ENCODE data around the gene PRRT4.
A peak's percentile ranks its signal among the peaks of the same experiment; 100 is the strongest.

Gene PRRT4

DNA sequence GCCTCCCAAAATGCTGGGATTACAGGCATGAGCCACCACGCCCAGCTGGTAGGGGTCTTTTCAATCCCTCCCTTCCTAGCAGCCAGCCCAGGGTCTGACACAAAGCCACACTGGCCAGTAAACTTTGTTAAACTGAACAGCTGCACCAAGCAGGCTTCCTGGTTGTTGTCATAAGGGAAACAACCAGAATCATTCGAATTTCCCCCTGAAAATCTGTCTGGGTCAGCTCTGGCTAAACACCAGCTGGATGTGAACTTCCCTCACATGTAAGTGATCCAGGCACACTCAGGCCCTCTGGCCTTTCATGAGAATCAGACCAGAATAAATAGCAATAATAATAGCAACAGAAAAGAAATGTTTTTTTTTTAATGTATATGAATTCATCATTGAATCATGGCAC lies 40.9 kb upstream of the PRRT4 start:
- no peak for DNase-seq
- H3K27me3 Mint-ChIP-seq, result no peaks in the 10 kb centered on the region
- peaks cover 30% of the 10 kb centered on the region for H3K4me1 Mint-ChIP-seq (ENCODE audit: low read depth)
- H3K36me3 Mint-ChIP-seq (ENCODE audit: low read depth), result peaks cover 72% of the 10 kb centered on the region
- no peaks in the 10 kb centered on the region for H3K9me3 Mint-ChIP-seq
- peak overlapping the region; percentile 83 for H3K27ac Mint-ChIP-seq
- no peak overlapping the region for H3K4me3 Mint-ChIP-seq

- Mint-ChIP-seq H3K27me3 (no peaks in the 10 kb centered on the region), H3K9me3 (no peaks in the 10 kb centered on the region), H3K4me1 (ENCODE audit: low read depth) (peaks cover 25% of the 10 kb centered on the region), H3K27ac (peak overlapping the region; percentile 18), H3K4me3 (no peak overlapping the region), H3K36me3 (ENCODE audit: low read depth) (peaks cover 89% of the 10 kb centered on the region)
- no peak for DNase-seq
These were observed 39.1 kb upstream of the PRRT4 start for GRCh38 chr7:128400566-128400965.

DNA sequence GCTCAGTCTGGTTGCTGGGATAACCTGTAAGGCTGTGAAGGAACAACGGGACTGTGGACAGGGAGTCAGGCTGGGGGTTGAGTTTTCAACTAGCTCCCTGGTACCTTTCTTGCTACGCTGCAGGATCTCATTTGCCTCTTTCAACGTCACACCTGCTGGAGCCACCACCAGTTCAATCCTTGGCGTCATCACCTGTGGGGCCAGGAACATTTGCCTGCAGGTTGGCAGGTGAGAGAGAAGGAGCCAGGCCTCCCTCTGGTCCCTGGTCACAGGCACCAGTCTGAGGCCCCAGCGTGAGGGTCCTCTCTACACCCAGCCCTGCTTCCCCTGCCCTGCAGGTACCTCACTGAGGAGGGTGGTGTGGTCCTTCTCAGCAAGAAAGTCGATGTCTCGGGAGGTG lies 38.5 kb upstream of the PRRT4 start:
- Mint-ChIP-seq H3K36me3 (ENCODE audit: low read depth) (peaks cover 94% of the 10 kb centered on the region), H3K27me3 (no peaks in the 10 kb centered on the region), H3K27ac (no peak overlapping the region), H3K4me3 (no peak overlapping the region), H3K4me1 (ENCODE audit: low read depth) (peaks cover 25% of the 10 kb centered on the region), H3K9me3 (no peaks in the 10 kb centered on the region)
- no peak for DNase-seq

- Mint-ChIP-seq H3K27me3 (no peaks in the 10 kb centered on the region), H3K4me3 (no peak overlapping the region), H3K9me3 (no peaks in the 10 kb centered on the region), H3K27ac (no peak overlapping the region), H3K36me3 (ENCODE audit: low read depth) (peaks cover 98% of the 10 kb centered on the region), H3K4me1 (ENCODE audit: low read depth) (peaks cover 13% of the 10 kb centered on the region)
- DNase-seq, result no peak
These were observed 37.3 kb upstream of the PRRT4 start for GRCh38 chr7:128398841-128399135.

GRCh38 chr7:128398016-128398840 lies 36.7 kb upstream of the PRRT4 start:
- no peak overlapping the region for H3K4me3 Mint-ChIP-seq
- peaks cover 94% of the 10 kb centered on the region for H3K36me3 Mint-ChIP-seq (ENCODE audit: low read depth)
- peaks cover 9% of the 10 kb centered on the region for H3K4me1 Mint-ChIP-seq (ENCODE audit: low read depth)
- no peaks in the 10 kb centered on the region for H3K9me3 Mint-ChIP-seq
- DNase-seq, result peak; percentile 61
- no peaks in the 10 kb centered on the region for H3K27me3 Mint-ChIP-seq
- no peak overlapping the region for H3K27ac Mint-ChIP-seq

- H3K4me1 Mint-ChIP-seq (ENCODE audit: low read depth), result peaks cover 2% of the 10 kb centered on the region
- no peak overlapping the region for H3K4me3 Mint-ChIP-seq
- no peaks in the 10 kb centered on the region for H3K9me3 Mint-ChIP-seq
- H3K27me3 Mint-ChIP-seq, result no peaks in the 10 kb centered on the region
- H3K36me3 Mint-ChIP-seq (ENCODE audit: low read depth), result peaks cover 90% of the 10 kb centered on the region
- H3K27ac Mint-ChIP-seq, result no peak overlapping the region
- DNase-seq, result no peak
These were observed 34.9 kb upstream of the PRRT4 start for GRCh38 chr7:128396357-128396756.

DNA sequence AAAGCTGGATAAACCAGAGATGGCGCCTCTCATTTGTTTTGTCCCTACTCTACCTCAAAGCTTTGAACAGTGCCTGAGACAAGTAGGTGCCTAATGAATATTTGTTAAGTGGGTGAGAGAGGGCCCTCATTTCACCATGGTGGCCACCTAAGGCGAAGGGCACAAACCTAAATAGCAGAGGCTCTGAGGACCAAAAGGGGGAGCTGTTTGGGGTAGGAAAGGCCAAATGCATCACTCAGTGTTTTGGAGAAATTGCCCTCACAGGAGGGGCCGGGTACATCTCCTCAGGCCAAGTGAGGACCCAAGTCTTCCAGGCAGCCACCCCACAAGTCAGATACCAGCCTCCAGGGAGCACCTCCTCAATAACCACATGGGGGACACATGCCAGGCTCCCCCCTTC lies 34.3 kb upstream of the PRRT4 start:
- Mint-ChIP-seq H3K9me3 (no peaks in the 10 kb centered on the region), H3K27ac (no peak overlapping the region), H3K27me3 (no peaks in the 10 kb centered on the region), H3K4me3 (no peak overlapping the region), H3K36me3 (ENCODE audit: low read depth) (peaks cover 84% of the 10 kb centered on the region), H3K4me1 (ENCODE audit: low read depth) (no peaks in the 10 kb centered on the region)
- no peak for DNase-seq

GRCh38 chr7:128394904-128395496 lies 33.5 kb upstream of the PRRT4 start:
- Mint-ChIP-seq H3K9me3 (no peaks in the 10 kb centered on the region), H3K27me3 (no peaks in the 10 kb centered on the region), H3K4me3 (no peak overlapping the region), H3K36me3 (ENCODE audit: low read depth) (peaks cover 76% of the 10 kb centered on the region), H3K27ac (no peak overlapping the region), H3K4me1 (ENCODE audit: low read depth) (no peaks in the 10 kb centered on the region)
- no peak for DNase-seq

- H3K4me3 Mint-ChIP-seq, result no peak overlapping the region
- no peaks in the 10 kb centered on the region for H3K27me3 Mint-ChIP-seq
- H3K4me1 Mint-ChIP-seq (ENCODE audit: low read depth), result no peaks in the 10 kb centered on the region
- DNase-seq, result no peak
- no peak overlapping the region for H3K27ac Mint-ChIP-seq
- H3K9me3 Mint-ChIP-seq, result no peaks in the 10 kb centered on the region
- H3K36me3 Mint-ChIP-seq (ENCODE audit: low read depth), result peaks cover 65% of the 10 kb centered on the region
These were observed 32.2 kb upstream of the PRRT4 start for GRCh38 chr7:128393526-128394330.

- Mint-ChIP-seq H3K9me3 (no peaks in the 10 kb centered on the region), H3K4me3 (no peak overlapping the region)
These were observed 31.2 kb upstream of the PRRT4 start for GRCh38 chr7:128392446-128393327.

GRCh38 chr7:128391805-128392204 lies 30.3 kb upstream of the PRRT4 start:
- Mint-ChIP-seq H3K27ac (no peak overlapping the region), H3K36me3 (ENCODE audit: low read depth) (peaks cover 45% of the 10 kb centered on the region), H3K4me3 (no peak overlapping the region), H3K4me1 (ENCODE audit: low read depth) (no peaks in the 10 kb centered on the region), H3K9me3 (no peaks in the 10 kb centered on the region), H3K27me3 (peaks cover 7% of the 10 kb centered on the region)
- DNase-seq, result peak; percentile 30

More at GRCh38 chr7:128392446-128393327, 31.2 kb upstream of the PRRT4 start:
- peak overlapping the region; percentile 37 for H3K27ac Mint-ChIP-seq
- H3K27me3 Mint-ChIP-seq, result peaks cover 7% of the 10 kb centered on the region
- peaks cover 54% of the 10 kb centered on the region for H3K36me3 Mint-ChIP-seq (ENCODE audit: low read depth)
- no peaks in the 10 kb centered on the region for H3K4me1 Mint-ChIP-seq (ENCODE audit: low read depth)
- no peak for DNase-seq

DNA sequence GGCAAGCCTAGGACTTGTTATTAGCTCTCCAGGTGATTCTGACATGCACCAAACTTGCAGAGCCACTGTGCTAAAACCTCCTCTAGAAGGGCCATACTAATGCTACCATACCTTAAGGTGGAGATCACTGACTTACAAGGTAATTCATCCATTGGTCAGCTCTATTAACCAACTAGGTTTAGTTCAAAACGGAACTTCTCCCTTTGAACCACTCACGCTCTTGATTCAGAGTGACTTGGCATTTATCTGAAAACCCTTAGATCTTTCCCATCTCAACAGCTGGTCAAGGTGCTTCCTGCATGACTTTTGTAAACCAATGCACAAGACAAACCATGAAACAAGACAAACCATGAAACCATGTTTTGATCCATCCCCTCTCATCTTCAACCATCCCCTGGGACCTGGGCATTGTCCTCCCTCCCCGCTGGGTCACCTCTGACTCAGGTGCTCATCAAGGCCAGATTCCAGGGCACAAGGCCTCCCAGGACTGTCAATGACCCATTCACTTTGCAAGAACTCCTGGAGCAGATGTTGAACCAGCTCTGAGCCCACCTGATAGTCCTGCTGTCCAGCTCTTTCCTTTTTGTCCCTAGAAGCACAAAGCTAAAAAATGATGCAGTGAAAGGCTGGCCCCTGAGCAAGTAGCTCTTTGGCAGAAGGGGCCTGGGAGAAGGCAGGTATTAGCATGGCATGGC lies 29.5 kb upstream of the PRRT4 start:
- Mint-ChIP-seq H3K27ac (peak overlapping the region; percentile 4), H3K9me3 (no peaks in the 10 kb centered on the region), H3K4me3 (no peak overlapping the region), H3K4me1 (ENCODE audit: low read depth) (no peaks in the 10 kb centered on the region), H3K27me3 (peaks cover 7% of the 10 kb centered on the region), H3K36me3 (ENCODE audit: low read depth) (peaks cover 38% of the 10 kb centered on the region)
- DNase-seq, result no peak

DNA sequence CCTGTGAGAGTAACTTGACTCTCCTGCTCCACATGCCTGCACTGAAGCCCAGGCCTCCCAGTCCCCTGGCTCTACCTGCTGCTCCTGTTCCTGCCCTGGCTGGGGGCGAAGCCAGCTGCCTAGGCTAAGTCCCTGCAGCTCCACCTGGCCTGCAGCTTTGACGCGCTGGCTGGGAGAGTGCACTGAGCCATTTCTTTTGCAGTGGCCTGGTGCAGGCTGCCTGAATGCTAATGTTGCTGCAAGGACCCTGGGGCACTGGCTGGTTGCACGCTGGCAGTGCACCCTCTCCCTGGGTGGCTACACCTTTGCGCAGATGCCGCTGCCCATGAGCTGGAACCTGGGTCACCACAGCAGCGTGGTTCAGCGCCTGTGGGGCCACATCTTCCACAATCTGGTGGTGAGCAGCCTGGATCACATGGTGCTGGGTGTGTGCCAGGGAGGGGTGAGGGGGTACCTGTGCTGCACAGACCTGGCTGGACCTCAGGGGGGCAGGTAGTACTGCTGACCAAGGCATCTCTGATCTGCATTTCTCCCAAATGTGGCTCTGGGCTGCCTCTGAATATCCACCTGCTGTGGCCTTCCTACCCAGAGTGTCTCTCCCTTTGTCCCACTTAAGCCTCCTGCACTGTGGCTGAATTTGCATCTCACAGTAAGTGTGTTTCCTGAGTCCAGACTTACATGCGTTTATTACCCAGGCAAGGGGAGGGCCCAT lies 28.3 kb upstream of the PRRT4 start:
- Mint-ChIP-seq H3K27ac (no peak overlapping the region), H3K4me1 (ENCODE audit: low read depth) (no peaks in the 10 kb centered on the region), H3K36me3 (ENCODE audit: low read depth) (peaks cover 25% of the 10 kb centered on the region), H3K4me3 (no peak overlapping the region), H3K9me3 (no peaks in the 10 kb centered on the region), H3K27me3 (peaks cover 7% of the 10 kb centered on the region)
- peak; percentile 27 for DNase-seq
